Mammary epithelial cell (primary cell): ENCODE results near the gene PDE11A.

ENCODE experiments used
- CTCF ChIP-seq, 2 donors: IDR thresholded peaks in 1 of 2; conservative IDR thresholded peaks in 1 of 2; 2 replicates each; pipeline ENCODE4 v1.5.1; 2011 to 2012; ENCODE audit warnings: inconsistent platforms in 2 of 2, low read length in 2 of 2, mild to moderate bottlenecking in 2 of 2, control low read depth in 1 of 2, low read depth in 1 of 2; ENCODE audit not compliant: insufficient read depth in 1 of 2; ENCODE audit errors: extremely low read depth in 1 of 2
- EZH2 ChIP-seq: IDR thresholded peaks from 2 replicates; pipeline ENCODE4 v1.6.1; 2012; ENCODE audit warnings: low read length, inconsistent platforms, borderline replicate concordance

GRCh38 chr2:178056345-178056744 is 16.2 kb downstream of the PDE11A start:
- no peak for TF ChIP-seq CTCF (conservative IDR thresholded peaks at IDR 0.05 in 1 of 2, IDR thresholded peaks at IDR 0.05 in 1 of 2; ENCODE audit: extremely low read depth in 1 of 2, insufficient read depth in 1 of 2, low read depth in 1 of 2, low read length in 2 of 2)
- TF ChIP-seq EZH2: no peak
